GM12864 (cell line): Measurements from ENCODE around the gene PDPK1.
"Not testable (repeated sequence)": the region's sequence is repeated elsewhere in the genome, so short reads cannot be mapped to it uniquely, and the experiment has no call there.

Experiments used
- DNase-seq: peaks from one replicate; pipeline ENCODE4 v3.0.0-alpha.2; 2011; ENCODE audit warnings: low read depth
- H3K4me3 ChIP-seq: 2 replicates; pipeline ENCODE4 v1.5.1; 2011; ENCODE audit warnings: mild to moderate bottlenecking, low read depth, low read length, control low read depth
- CTCF ChIP-seq: IDR thresholded peaks from 2 replicates; pipeline ENCODE4 v1.5.1; 2011; ENCODE audit warnings: low read depth, mild to moderate bottlenecking, moderate library complexity, low read length, control low read depth, inconsistent platforms; ENCODE audit errors: missing control alignments

PDPK1 gene

GRCh38 chr16:2550283-2550878, 12.6 kb downstream of the PDPK1 start:
- DNase-seq, result not testable (repeated sequence)

GRCh38 chr16:2551420-2551889, 13.6 kb downstream of the PDPK1 start:
- H3K4me3 ChIP-seq, DNase-seq: not testable (repeated sequence)

More at GRCh38 chr16:2550283-2550878, 12.6 kb downstream of the PDPK1 start:
- not testable (repeated sequence) for H3K4me3 ChIP-seq

- H3K4me3 ChIP-seq, DNase-seq: not testable (repeated sequence)
Observed at GRCh38 chr16:2554709-2555425, 17.0 kb downstream of the PDPK1 start.

- not testable (repeated sequence) for H3K4me3 ChIP-seq, DNase-seq
Observed at GRCh38 chr16:2557150-2557549, 19.3 kb downstream of the PDPK1 start.

GRCh38 chr16:2560131-2560797, 22.4 kb downstream of the PDPK1 start:
- DNase-seq, H3K4me3 ChIP-seq: not testable (repeated sequence)

- not testable (repeated sequence) for H3K4me3 ChIP-seq, DNase-seq
- TF ChIP-seq CTCF, result peak; percentile 27
Observed at GRCh38 chr16:2560798-2561133, 22.9 kb downstream of the PDPK1 start.

GRCh38 chr16:2567506-2567905, 29.7 kb downstream of the PDPK1 start:
- not testable (repeated sequence) for H3K4me3 ChIP-seq, DNase-seq

GRCh38 chr16:2568573-2568972, 30.8 kb downstream of the PDPK1 start:
- DNase-seq, H3K4me3 ChIP-seq: not testable (repeated sequence)

GRCh38 chr16:2572704-2573103, 34.9 kb downstream of the PDPK1 start:
- not testable (repeated sequence) for H3K4me3 ChIP-seq, DNase-seq

GRCh38 chr16:2575839-2576238, 38.0 kb downstream of the PDPK1 start:
- DNase-seq, H3K4me3 ChIP-seq: not testable (repeated sequence)

- H3K4me3 ChIP-seq, DNase-seq: not testable (repeated sequence)
Observed at GRCh38 chr16:2577044-2577443, 39.2 kb downstream of the PDPK1 start.

GRCh38 chr16:2578905-2579304, 41.1 kb downstream of the PDPK1 start:
- not testable (repeated sequence) for DNase-seq, H3K4me3 ChIP-seq

GRCh38 chr16:2580143-2580542, 42.3 kb downstream of the PDPK1 start:
- H3K4me3 ChIP-seq, DNase-seq: not testable (repeated sequence)

GRCh38 chr16:2580818-2581217, 43.0 kb downstream of the PDPK1 start:
- not testable (repeated sequence) for H3K4me3 ChIP-seq, DNase-seq
